ENCODE measurements around the gene DNAH6. TPM values are rescaled to one million over a fixed set of nuclear protein-coding genes. Genes with fewer than 3 reads are reported as not detected.

The DNAH6 gene
- total and polyA plus RNA-seq, 10 of the 15 experiments (the other 5 are each of a cell fraction or from before 2014, with no cell fraction given): 0.07 to 1.0 (median 0.29) TPM

DNA sequence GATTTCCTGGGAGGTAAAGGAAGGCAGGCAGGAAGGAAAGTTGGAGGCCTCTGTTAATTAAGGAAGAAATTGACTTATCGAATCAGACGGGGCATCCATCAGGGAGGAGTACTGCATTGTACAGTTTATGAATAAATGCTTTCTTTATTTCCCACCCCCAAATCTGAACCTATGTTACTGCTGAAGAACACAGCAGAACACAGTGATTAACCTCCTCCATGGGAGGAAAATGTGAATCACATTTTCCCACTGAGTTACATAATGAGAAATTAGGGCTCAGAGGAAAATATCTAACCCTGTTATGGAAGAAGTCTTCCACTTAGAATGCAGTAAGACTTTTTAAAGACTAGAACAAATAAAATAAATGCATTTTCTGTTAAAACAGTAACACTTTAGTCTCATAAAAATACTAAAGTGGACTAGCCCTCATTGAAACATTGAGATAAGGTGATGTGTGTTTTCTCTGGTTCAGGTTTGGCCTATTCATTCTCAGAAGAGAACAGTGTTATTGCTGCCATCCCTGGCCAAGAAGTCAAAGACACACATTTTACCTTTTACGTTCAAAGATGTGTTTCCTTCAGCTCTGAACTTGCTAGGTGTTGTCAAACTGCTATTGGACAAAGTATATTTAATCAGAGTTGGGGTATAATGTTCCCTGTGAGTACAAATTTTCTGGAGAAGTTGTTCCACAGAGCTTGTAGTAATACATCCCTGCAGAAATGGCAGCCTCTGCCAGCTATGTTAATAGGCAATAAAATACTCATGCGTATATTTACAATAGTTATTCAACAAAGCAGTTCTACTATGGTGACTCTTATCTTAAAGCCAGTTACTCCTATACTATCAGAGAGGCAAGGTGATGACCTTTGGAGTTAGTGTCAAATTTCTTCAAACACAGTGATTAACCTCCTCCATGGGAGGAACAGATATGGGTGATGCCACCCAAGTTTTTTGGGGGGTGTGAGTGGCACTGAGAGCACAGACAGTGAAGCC lies 11.1 kb downstream of the DNAH6 start:
- POLR2A ChIA-PET: no interaction called here
- CTCF ChIA-PET: interaction anchor here (0.6 to 1.2 kb wide), 5 partner anchors 9 to 340 kb away, joined by 3 to 4 read pairs (median 3); no protein-coding TSS in a partner anchor
- Histone ChIP-seq H3K27ac (ENCODE audit: control insufficient read depth, insufficient read depth) (no peak overlapping the region), H3K36me3 (ENCODE audit: control insufficient read depth in 2 of 2, insufficient read depth in 2 of 2, low read length in 1 of 2) (no peaks in the 10 kb centered on the region), H3K27me3 (replicated peaks in 1 of 2; ENCODE audit: control insufficient read depth in 2 of 2, insufficient read depth in 2 of 2, low read length in 1 of 2) (no peaks in the 10 kb centered on the region), H3K9ac (ENCODE audit: control insufficient read depth, insufficient read depth, low read length) (no peak overlapping the region), H2AFZ (ENCODE audit: control insufficient read depth, low read depth, low read length) (no peak overlapping the region), H4K20me1 (ENCODE audit: control insufficient read depth, insufficient read depth) (no peaks in the 10 kb centered on the region), H3K4me3 (no peak overlapping the region), H3K4me1 (ENCODE audit: control insufficient read depth, insufficient read depth, low read length) (no peaks in the 10 kb centered on the region), H3K4me2 (ENCODE audit: control insufficient read depth, insufficient read depth) (no peak overlapping the region), H3K9me3 (replicated peaks; ENCODE audit: control insufficient read depth, insufficient read depth, low read length) (no peaks in the 10 kb centered on the region), H3K79me2 (ENCODE audit: control insufficient read depth, insufficient read depth, low read length) (no peaks in the 10 kb centered on the region)
- in situ Hi-C loops (cut with MboI) (no loop called here), intact Hi-C loops (cut with micrococcal nuclease; ENCODE audit: unreplicated experiment) (no loop called here)
- ATAC-seq (no peak), FAIRE-seq (no peak), DNase-seq (ENCODE audit: low read depth, low spot score) (no peak)
- TF ChIP-seq NBN (IDR thresholded peaks at IDR 0.05): no peak
- TF ChIP-seq, protein P1, sequence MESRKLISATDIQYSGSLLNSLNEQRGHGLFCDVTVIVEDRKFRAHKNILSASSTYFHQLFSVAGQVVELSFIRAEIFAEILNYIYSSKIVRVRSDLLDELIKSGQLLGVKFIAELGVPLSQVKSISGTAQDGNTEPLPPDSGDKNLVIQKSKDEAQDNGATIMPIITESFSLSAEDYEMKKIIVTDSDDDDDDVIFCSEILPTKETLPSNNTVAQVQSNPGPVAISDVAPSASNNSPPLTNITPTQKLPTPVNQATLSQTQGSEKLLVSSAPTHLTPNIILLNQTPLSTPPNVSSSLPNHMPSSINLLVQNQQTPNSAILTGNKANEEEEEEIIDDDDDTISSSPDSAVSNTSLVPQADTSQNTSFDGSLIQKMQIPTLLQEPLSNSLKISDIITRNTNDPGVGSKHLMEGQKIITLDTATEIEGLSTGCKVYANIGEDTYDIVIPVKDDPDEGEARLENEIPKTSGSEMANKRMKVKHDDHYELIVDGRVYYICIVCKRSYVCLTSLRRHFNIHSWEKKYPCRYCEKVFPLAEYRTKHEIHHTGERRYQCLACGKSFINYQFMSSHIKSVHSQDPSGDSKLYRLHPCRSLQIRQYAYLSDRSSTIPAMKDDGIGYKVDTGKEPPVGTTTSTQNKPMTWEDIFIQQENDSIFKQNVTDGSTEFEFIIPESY (IDR thresholded peaks at IDR 0.05): no peak
- TF ChIP-seq TARDBP (IDR thresholded peaks at IDR 0.05; ENCODE audit: borderline replicate concordance): no peak
- TF ChIP-seq CEBPB (IDR thresholded peaks at IDR 0.05; ENCODE audit: borderline replicate concordance in 1 of 2, low read depth in 2 of 2, low read length in 2 of 2): no peak
- TF ChIP-seq SUPT20H (IDR thresholded peaks at IDR 0.05; ENCODE audit: borderline replicate concordance, control insufficient read depth, low read depth, low read length): no peak
- no peak for TF ChIP-seq BCL11A (IDR thresholded peaks at IDR 0.05; ENCODE audit: low read depth, low read length)
- no peak for TF ChIP-seq SIX5 (IDR thresholded peaks at IDR 0.05; ENCODE audit: low read depth, low read length, severe bottlenecking)
- TF ChIP-seq, protein P2, sequence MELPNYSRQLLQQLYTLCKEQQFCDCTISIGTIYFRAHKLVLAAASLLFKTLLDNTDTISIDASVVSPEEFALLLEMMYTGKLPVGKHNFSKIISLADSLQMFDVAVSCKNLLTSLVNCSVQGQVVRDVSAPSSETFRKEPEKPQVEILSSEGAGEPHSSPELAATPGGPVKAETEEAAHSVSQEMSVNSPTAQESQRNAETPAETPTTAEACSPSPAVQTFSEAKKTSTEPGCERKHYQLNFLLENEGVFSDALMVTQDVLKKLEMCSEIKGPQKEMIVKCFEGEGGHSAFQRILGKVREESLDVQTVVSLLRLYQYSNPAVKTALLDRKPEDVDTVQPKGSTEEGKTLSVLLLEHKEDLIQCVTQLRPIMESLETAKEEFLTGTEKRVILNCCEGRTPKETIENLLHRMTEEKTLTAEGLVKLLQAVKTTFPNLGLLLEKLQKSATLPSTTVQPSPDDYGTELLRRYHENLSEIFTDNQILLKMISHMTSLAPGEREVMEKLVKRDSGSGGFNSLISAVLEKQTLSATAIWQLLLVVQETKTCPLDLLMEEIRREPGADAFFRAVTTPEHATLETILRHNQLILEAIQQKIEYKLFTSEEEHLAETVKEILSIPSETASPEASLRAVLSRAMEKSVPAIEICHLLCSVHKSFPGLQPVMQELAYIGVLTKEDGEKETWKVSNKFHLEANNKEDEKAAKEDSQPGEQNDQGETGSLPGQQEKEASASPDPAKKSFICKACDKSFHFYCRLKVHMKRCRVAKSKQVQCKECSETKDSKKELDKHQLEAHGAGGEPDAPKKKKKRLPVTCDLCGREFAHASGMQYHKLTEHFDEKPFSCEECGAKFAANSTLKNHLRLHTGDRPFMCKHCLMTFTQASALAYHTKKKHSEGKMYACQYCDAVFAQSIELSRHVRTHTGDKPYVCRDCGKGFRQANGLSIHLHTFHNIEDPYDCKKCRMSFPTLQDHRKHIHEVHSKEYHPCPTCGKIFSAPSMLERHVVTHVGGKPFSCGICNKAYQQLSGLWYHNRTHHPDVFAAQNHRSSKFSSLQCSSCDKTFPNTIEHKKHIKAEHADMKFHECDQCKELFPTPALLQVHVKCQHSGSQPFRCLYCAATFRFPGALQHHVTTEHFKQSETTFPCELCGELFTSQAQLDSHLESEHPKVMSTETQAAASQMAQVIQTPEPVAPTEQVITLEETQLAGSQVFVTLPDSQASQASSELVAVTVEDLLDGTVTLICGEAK (IDR thresholded peaks at IDR 0.05; ENCODE audit: borderline replicate concordance): no peak
- SMC1A ChIA-PET (ENCODE audit: uncharacterized antibody, unreplicated experiment): interaction anchor here (0.6 to 1.1 kb wide), 4 partner anchors 8 to 399 kb away, joined by 3 to 5 read pairs (median 4); no protein-coding TSS in a partner anchor
- WGBS (ENCODE audit: insufficient coverage, insufficient replicate concordance, low lambda C conversion rate, missing lambda C conversion rate): 42% methylated on average over 4 of the region's 4 CpGs
- RAD21 ChIA-PET (ENCODE audit: unreplicated experiment): no interaction called here
- BruUV-seq (replicated peaks): no TSS peak

All from GM12878 (cell line).